Uterus (tissue), 2 donors: ENCODE measurements around the gene ZBTB17.

Experiments
- POLR2A ChIP-seq, 2 donors: fragments of 450-650 bp; IDR thresholded peaks; one replicate each; pipeline ENCODE4 v1.6.1; 2016; ENCODE audit warnings: antibody characterized with exemption in 2 of 2, mild to moderate bottlenecking in 1 of 2, moderate library complexity in 1 of 2
- TF ChIP-seq, protein P1 (sequence below), 4 experiments: fragments of 200-600 bp in 2 of 4; fragments of 450-650 bp in 2 of 4; sonication (generic) in 2 of 4; IDR thresholded peaks; one replicate each; pipeline ENCODE4 v1.5.1; 2016 to 2019; ENCODE audit warnings: antibody characterized with exemption in 4 of 4, mild to moderate bottlenecking in 2 of 4, moderate library complexity in 1 of 4

DNA sequence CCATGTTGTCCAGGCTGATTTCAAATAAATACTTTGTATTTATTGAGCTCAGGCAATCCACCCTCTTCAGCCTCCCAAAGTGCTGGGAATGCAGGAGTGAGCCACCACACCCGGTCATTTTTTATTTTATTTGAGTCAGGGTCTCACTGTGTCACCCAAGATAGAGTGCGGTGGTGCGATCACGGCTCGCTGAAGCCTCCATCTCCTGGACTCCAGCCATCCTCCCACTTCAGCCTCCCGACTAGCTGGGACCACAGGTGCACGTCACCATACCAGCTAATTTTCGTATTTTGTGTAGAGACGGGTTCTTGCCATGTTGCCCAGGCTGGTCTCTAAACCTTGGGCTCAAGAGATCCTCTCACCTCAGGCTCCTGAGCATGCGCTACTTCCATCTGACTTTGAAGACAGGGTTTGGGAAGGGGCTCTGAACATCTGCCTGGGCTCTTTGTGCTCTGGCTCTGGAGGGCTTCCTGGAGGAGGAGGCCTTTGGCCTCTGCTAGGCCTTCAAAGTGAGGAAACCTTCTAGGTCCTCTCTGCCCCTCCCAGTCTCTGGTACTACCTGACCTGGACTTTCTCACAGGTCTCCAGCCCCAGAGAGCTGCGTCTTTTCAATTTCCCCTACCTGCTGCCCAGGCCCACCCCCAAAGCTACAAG lies 36.2 kb upstream of the ZBTB17 start:
- no peak for TF ChIP-seq POLR2A (IDR thresholded peaks at IDR 0.05)
- TF ChIP-seq, protein P1, sequence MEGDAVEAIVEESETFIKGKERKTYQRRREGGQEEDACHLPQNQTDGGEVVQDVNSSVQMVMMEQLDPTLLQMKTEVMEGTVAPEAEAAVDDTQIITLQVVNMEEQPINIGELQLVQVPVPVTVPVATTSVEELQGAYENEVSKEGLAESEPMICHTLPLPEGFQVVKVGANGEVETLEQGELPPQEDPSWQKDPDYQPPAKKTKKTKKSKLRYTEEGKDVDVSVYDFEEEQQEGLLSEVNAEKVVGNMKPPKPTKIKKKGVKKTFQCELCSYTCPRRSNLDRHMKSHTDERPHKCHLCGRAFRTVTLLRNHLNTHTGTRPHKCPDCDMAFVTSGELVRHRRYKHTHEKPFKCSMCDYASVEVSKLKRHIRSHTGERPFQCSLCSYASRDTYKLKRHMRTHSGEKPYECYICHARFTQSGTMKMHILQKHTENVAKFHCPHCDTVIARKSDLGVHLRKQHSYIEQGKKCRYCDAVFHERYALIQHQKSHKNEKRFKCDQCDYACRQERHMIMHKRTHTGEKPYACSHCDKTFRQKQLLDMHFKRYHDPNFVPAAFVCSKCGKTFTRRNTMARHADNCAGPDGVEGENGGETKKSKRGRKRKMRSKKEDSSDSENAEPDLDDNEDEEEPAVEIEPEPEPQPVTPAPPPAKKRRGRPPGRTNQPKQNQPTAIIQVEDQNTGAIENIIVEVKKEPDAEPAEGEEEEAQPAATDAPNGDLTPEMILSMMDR (IDR thresholded peaks at IDR 0.05) = no peak
